Stimulated activated CD4-positive, alpha-beta T cell treated with anti-CD3 and anti-CD28 coated beads, Interleukin-15, amount 100 ng/mL, for 1 hour (primary cell): ENCODE results near the gene GRIN1.

Experiments used
- DNase-seq, 2 donors: peaks; one replicate each; pipeline ENCODE4 v3.0.0-alpha.2; 2020; ENCODE audit warnings: low read depth in 1 of 2, low spot score in 1 of 2

The GRIN1 gene

GRCh38 chr9:137145731-137146526 is 7.0 kb downstream of the GRIN1 start:
- no peak for DNase-seq

- no peak for DNase-seq
Observed at GRCh38 chr9:137146527-137146918, 7.6 kb downstream of the GRIN1 start.

GRCh38 chr9:137147091-137147792 is 8.3 kb downstream of the GRIN1 start:
- DNase-seq, result no peak

GRCh38 chr9:137147793-137148160 is 8.8 kb downstream of the GRIN1 start:
- no peak for DNase-seq

- no peak for DNase-seq
Observed at GRCh38 chr9:137148242-137148641, 9.3 kb downstream of the GRIN1 start.

GRCh38 chr9:137148661-137149060 is 9.7 kb downstream of the GRIN1 start:
- no peak for DNase-seq

GRCh38 chr9:137149363-137149762 is 10.4 kb downstream of the GRIN1 start:
- DNase-seq, result no peak

- no peak for DNase-seq
Observed at GRCh38 chr9:137149942-137150616, 11.1 kb downstream of the GRIN1 start.

- peak in 1 of 2 donors; percentile 52 for DNase-seq
Observed at GRCh38 chr9:137150617-137151457, 11.9 kb downstream of the GRIN1 start.

- no peak for DNase-seq
Observed at GRCh38 chr9:137152844-137153405, 14.0 kb downstream of the GRIN1 start.

- DNase-seq, result peak; percentile 26 to 52
Observed at GRCh38 chr9:137156567-137157375, 17.8 kb downstream of the GRIN1 start.

GRCh38 chr9:137157618-137158415 is 18.9 kb downstream of the GRIN1 start:
- DNase-seq, result no peak

GRCh38 chr9:137158625-137159024 is 19.7 kb downstream of the GRIN1 start:
- no peak for DNase-seq

GRCh38 chr9:137159105-137160053 is 20.4 kb downstream of the GRIN1 start:
- DNase-seq, result no peak

- no peak for DNase-seq
Observed at GRCh38 chr9:137160054-137160425, 21.1 kb downstream of the GRIN1 start.

GRCh38 chr9:137160716-137161557 is 22.0 kb downstream of the GRIN1 start:
- no peak for DNase-seq
